ENCODE results near the gene EFCAB7. TPM values are rescaled to one million over a fixed set of nuclear protein-coding genes. Genes with fewer than 3 reads are reported as not detected.

The EFCAB7 gene
- total RNA-seq, 6 donors from 2014 or later, result 2.1 to 20.4 (median 4.7) TPM

DNA sequence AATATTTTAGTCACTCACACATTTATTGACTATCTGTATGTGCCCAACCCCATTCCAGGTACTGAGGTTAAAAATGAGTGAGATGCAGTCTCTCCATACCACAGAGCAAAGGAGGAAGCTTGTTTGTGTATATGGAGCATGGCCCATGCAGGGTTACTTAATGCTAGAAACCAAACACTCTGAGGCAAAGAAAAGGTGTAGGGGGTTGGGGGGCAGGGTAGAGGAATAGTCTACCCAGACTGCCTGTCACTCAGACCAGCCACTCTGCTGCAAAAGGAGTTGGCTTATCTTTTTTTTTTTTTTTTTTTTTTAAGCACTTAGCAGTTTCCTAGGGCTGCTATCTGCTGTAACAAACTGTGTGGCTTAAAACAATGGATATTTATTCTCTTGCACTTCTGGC, 89.6 kb downstream of the EFCAB7 start:
- H3K27ac ChIP-seq, result peak overlapping the region; percentile 48 to 67 (median 58)
- DNase-seq, result peak in 1 of 2 donors; percentile 50
- H3K27me3 ChIP-seq, result no peaks in the 10 kb centered on the region
- no peak overlapping the region for H3K4me3 ChIP-seq
- peak in 1 of 2 donors; percentile 71 for ATAC-seq (ENCODE audit: low FRiP score in 2 of 2)
- peaks cover 2 to 30% (median 18%) of the 10 kb centered on the region in 4 donors for H3K4me1 ChIP-seq
- no peak for TF ChIP-seq EP300 (IDR thresholded peaks at IDR 0.05)
- TF ChIP-seq, protein P1, sequence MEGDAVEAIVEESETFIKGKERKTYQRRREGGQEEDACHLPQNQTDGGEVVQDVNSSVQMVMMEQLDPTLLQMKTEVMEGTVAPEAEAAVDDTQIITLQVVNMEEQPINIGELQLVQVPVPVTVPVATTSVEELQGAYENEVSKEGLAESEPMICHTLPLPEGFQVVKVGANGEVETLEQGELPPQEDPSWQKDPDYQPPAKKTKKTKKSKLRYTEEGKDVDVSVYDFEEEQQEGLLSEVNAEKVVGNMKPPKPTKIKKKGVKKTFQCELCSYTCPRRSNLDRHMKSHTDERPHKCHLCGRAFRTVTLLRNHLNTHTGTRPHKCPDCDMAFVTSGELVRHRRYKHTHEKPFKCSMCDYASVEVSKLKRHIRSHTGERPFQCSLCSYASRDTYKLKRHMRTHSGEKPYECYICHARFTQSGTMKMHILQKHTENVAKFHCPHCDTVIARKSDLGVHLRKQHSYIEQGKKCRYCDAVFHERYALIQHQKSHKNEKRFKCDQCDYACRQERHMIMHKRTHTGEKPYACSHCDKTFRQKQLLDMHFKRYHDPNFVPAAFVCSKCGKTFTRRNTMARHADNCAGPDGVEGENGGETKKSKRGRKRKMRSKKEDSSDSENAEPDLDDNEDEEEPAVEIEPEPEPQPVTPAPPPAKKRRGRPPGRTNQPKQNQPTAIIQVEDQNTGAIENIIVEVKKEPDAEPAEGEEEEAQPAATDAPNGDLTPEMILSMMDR (IDR thresholded peaks at IDR 0.05), result no peak
- TF ChIP-seq POLR2A (IDR thresholded peaks at IDR 0.05), result no peak
- TF ChIP-seq POLR2AphosphoS5 (IDR thresholded peaks at IDR 0.05), result no peak
- H3K9me3 ChIP-seq, result no peaks in the 10 kb centered on the region
- H3K36me3 ChIP-seq, result no peaks in the 10 kb centered on the region

DNA sequence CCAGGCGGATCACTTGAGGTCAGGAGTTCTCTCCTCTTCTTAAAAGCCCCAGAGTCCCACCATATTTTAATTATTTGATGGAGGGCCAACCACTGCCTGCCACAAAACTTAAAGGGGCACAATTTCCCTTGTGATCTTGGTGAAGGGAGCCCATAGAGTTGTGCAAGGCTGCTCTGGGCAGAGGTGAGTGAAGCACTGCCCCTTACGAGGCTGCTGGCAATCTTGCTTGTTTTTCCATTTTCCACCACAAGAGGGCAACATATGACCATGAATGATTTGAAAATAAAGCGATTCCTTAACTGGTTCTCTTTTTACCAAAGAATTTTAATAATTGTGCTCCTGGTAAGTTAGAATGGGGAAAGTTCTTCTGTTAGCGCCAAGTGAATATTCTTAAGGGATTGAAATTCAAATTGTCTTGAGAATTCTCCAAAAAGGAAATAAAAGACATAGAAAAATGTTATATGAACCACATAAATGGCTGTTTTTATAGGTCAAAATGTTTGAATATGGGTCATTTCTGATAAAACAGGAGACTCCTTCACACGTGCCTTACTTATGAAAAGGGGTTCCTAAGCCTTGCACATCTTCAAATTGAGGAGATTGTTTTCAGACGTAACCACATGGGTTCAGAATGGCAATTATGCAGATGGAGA, 92.6 kb downstream of the EFCAB7 start:
- no peak overlapping the region for H3K4me3 ChIP-seq
- WGBS, 2 donors, result 38 to 39% methylated on average over 6 of the region's 6 CpGs
- H3K9me3 ChIP-seq, result no peaks in the 10 kb centered on the region
- DNase-seq (peak in 1 of 2 donors; percentile 62), ATAC-seq (ENCODE audit: low FRiP score in 2 of 2) (peak; percentile 69 to 88)
- no peaks in the 10 kb centered on the region for H3K36me3 ChIP-seq
- no peaks in the 10 kb centered on the region for H3K27me3 ChIP-seq
- peaks cover 2 to 24% (median 18%) of the 10 kb centered on the region in 4 donors for H3K4me1 ChIP-seq
- TF ChIP-seq EP300 (IDR thresholded peaks at IDR 0.05) (no peak), POLR2AphosphoS5 (IDR thresholded peaks at IDR 0.05) (no peak), POLR2A (IDR thresholded peaks at IDR 0.05) (no peak)
- TF ChIP-seq, protein P1 (IDR thresholded peaks at IDR 0.05), result peak; percentile 73 to 86 (median 77)
- H3K27ac ChIP-seq, result no peak overlapping the region

DNA sequence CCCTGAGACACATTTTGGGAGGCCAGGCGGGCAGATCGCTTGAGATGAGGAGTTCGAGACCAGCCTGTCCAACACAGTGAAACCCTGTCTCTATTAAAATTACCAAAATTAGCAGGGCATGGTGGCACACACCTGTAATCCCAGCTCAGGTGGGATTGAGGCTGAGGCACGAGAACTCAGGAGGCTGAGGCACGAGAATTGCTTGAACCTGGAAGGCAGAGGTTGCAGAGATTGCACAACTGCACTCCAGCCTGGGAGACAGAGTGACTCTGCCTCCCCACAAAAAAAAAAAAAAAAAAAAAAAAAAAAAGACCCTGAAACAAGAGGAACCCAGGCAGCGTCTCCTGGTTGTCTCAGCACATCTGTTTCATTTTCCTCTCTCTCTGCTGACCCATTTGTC, 94.1 kb downstream of the EFCAB7 start:
- Histone ChIP-seq H3K4me3 (no peak overlapping the region), H3K9me3 (no peaks in the 10 kb centered on the region), H3K27me3 (no peaks in the 10 kb centered on the region), H3K27ac (no peak overlapping the region), H3K36me3 (no peaks in the 10 kb centered on the region), H3K4me1 (peaks cover 6 to 15% (median 8%) of the 10 kb centered on the region in 4 donors)
- DNase-seq (no peak), ATAC-seq (ENCODE audit: low FRiP score in 2 of 2) (no peak)
- 77 to 79% methylated on average over 6 of the region's 6 CpGs for WGBS, 2 donors
- no peak for TF ChIP-seq EP300 (IDR thresholded peaks at IDR 0.05)
- no peak for TF ChIP-seq POLR2AphosphoS5 (IDR thresholded peaks at IDR 0.05)

DNA sequence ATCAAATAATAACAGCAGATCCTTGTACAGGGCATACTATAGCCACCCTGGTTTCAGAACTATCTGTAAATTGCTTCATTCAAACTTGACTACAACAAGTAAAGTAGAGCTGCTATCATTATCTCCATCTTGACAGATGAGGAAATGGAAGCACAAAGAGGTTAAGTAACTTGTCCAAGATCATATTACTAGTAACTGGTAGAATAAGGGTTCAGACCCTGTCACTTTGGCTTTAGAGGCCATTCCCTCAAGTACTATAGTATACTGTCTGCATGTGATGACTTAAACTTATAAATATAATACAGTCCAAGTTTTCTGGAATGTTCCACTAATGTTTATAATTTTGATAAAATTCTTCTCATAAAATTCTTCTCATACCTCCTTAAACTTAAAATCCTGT, 94.7 kb downstream of the EFCAB7 start:
- H3K27ac ChIP-seq, result no peak overlapping the region
- TF ChIP-seq, protein P1 (IDR thresholded peaks at IDR 0.05), result no peak
- TF ChIP-seq POLR2A (IDR thresholded peaks at IDR 0.05) (no peak), EP300 (IDR thresholded peaks at IDR 0.05) (no peak), POLR2AphosphoS5 (IDR thresholded peaks at IDR 0.05) (no peak)
- H3K4me1 ChIP-seq, result peaks cover 1 to 12% (median 6%) of the 10 kb centered on the region in 4 donors
- DNase-seq, result no peak
- no peaks in the 10 kb centered on the region for H3K9me3 ChIP-seq
- no peaks in the 10 kb centered on the region for H3K36me3 ChIP-seq
- no peaks in the 10 kb centered on the region for H3K27me3 ChIP-seq
- H3K4me3 ChIP-seq, result no peak overlapping the region
- ATAC-seq (ENCODE audit: low FRiP score in 2 of 2), result no peak

DNA sequence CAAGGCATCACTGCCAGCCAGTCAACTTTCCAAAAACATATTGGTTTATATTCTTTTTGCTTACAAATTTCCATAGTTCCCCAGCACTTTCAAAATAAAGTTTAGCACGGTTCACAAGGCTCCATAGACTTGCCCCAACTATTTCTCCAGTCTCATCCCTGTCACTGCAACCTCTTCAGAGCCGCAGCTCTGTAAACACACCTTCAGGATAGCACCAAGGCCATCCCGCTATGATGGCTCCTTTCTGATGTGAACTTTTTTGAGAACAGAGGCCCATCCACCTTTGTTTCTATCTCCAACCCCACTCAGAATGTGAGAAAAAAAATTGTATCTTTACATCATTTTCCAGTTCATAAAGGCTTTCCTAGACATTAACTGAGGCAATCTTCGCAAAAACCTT, 96.2 kb downstream of the EFCAB7 start:
- H3K4me1 ChIP-seq, result peaks cover 0 to 9% (median 6%) of the 10 kb centered on the region in 4 donors
- TF ChIP-seq, protein P1 (IDR thresholded peaks at IDR 0.05), result no peak
- TF ChIP-seq POLR2AphosphoS5 (IDR thresholded peaks at IDR 0.05) (no peak), EP300 (IDR thresholded peaks at IDR 0.05) (no peak), POLR2A (IDR thresholded peaks at IDR 0.05) (no peak)
- no peaks in the 10 kb centered on the region for H3K36me3 ChIP-seq
- ATAC-seq (ENCODE audit: low FRiP score in 2 of 2), result no peak
- H3K27me3 ChIP-seq, result no peaks in the 10 kb centered on the region
- H3K9me3 ChIP-seq, result no peaks in the 10 kb centered on the region
- H3K4me3 ChIP-seq, result no peak overlapping the region
- no peak overlapping the region for H3K27ac ChIP-seq
- no peak for DNase-seq
- WGBS, 2 donors, result 96 to 98% methylated on average over 4 of the region's 4 CpGs
